ENCODE measurements around the gene SMARCD1. TPM values are rescaled to one million over a fixed set of nuclear protein-coding genes. Genes with fewer than 3 reads are reported as not detected.

The SMARCD1 gene
- total and polyA plus RNA-seq, 3 experiments from 2014 or later: 16.1 to 78.2 (median 72.3) TPM

GRCh38 chr12:50149311-50149710 lies 64.2 kb downstream of the SMARCD1 start:
- Histone ChIP-seq H3K9me3 (ENCODE audit: low read length) (no peaks in the 10 kb centered on the region), H3K27ac (ENCODE audit: low read depth, low read length) (no peak overlapping the region), H3K4me3 (ENCODE audit: low read length) (no peak overlapping the region), H3K4me1 (ENCODE audit: insufficient read depth, low read length) (no peaks in the 10 kb centered on the region), H3K27me3 (ENCODE audit: insufficient read depth, low read length, poor library complexity, severe bottlenecking) (no peaks in the 10 kb centered on the region), H3K36me3 (ENCODE audit: insufficient read depth, low read length) (peaks cover 3% of the 10 kb centered on the region)
- no peaks in the 10 kb centered on the region for H3K27me3 Mint-ChIP-seq
- POLR2A ChIA-PET: no interaction called here
- no peak overlapping the region for H3K4me3 Mint-ChIP-seq
- no peaks in the 10 kb centered on the region for H3K9me3 Mint-ChIP-seq
- H3K27ac Mint-ChIP-seq: peak overlapping the region in 5 of 8 donors; percentile 11 to 81 (median 23)
- H3K4me1 Mint-ChIP-seq: peaks cover 20 to 44% (median 30%) of the 10 kb centered on the region in 3 donors
- H3K36me3 Mint-ChIP-seq: peaks cover 0 to 19% (median 0%) of the 10 kb centered on the region in 3 donors
- DNase-seq: no peak
- CTCF ChIA-PET: interaction anchor here (1.2 kb wide), 1 partner anchor 11 kb away, joined by 3 read pairs; no protein-coding TSS in a partner anchor

Other genes starting within 250 kb of the SMARCD1 start
- gene BCDIN3D, start 242.2 kb upstream of the SMARCD1 start, total RNA-seq: 1 to 10 TPM; 6.5 to 7.6 TPM
- 6.4 TPM for gene BCDIN3D, start 242.2 kb upstream of the SMARCD1 start, polyA plus RNA-seq
- gene FAIM2, start 181.4 kb upstream of the SMARCD1 start, total RNA-seq: under 1 TPM; 0.39 to 0.44 TPM
- 0.72 TPM for gene FAIM2, start 181.4 kb upstream of the SMARCD1 start, polyA plus RNA-seq
- gene AQP2, start 134.6 kb upstream of the SMARCD1 start, total RNA-seq: not detected
- not detected for gene AQP2, start 134.6 kb upstream of the SMARCD1 start, polyA plus RNA-seq
- gene AQP5, start 123.5 kb upstream of the SMARCD1 start, total RNA-seq: not detected
- gene AQP5, start 123.5 kb upstream of the SMARCD1 start, polyA plus RNA-seq: not detected
- not detected for gene AQP6, start 112.4 kb upstream of the SMARCD1 start, total RNA-seq
- gene AQP6, start 112.4 kb upstream of the SMARCD1 start, polyA plus RNA-seq: not detected
- gene RACGAP1, start 59.8 kb upstream of the SMARCD1 start, total RNA-seq: 10 to 100 TPM; 79.3 to 84.3 TPM
- 11.9 TPM for gene RACGAP1, start 59.8 kb upstream of the SMARCD1 start, polyA plus RNA-seq
- 1 to 10 TPM; 6.4 TPM for gene ASIC1, start 27.7 kb upstream of the SMARCD1 start, total RNA-seq
- 0.07 TPM for gene ASIC1, start 27.7 kb upstream of the SMARCD1 start, polyA plus RNA-seq
- under 1 TPM; 0.55 to 0.70 TPM for gene GPD1, start 18.7 kb downstream of the SMARCD1 start, total RNA-seq
- gene GPD1, start 18.7 kb downstream of the SMARCD1 start, polyA plus RNA-seq: not detected
- 10 to 100 TPM; 58.7 to 59.2 TPM for gene COX14, start 26.9 kb downstream of the SMARCD1 start, total RNA-seq
- 250 TPM for gene COX14, start 26.9 kb downstream of the SMARCD1 start, polyA plus RNA-seq
- gene CERS5, start 82.0 kb downstream of the SMARCD1 start, total RNA-seq: 10 to 100 TPM; 55.4 to 62.1 TPM
- gene CERS5, start 82.0 kb downstream of the SMARCD1 start, polyA plus RNA-seq: 47.4 TPM
- gene LIMA1, start 198.2 kb downstream of the SMARCD1 start, total RNA-seq: 100 to 1,000 TPM in 1 of 2 experiments, 10 to 100 TPM in 1; 95.4 to 103 TPM
- 13.1 TPM for gene LIMA1, start 198.2 kb downstream of the SMARCD1 start, polyA plus RNA-seq